Measurements from ENCODE around the gene ADAMTS15. TPM values are rescaled to one million over a fixed set of nuclear protein-coding genes. Genes with fewer than 3 reads are reported as not detected.

ADAMTS15 gene
- total RNA-seq, 3 donors from 2014 or later = 1.8 to 7.8 (median 3.5) TPM

DNA sequence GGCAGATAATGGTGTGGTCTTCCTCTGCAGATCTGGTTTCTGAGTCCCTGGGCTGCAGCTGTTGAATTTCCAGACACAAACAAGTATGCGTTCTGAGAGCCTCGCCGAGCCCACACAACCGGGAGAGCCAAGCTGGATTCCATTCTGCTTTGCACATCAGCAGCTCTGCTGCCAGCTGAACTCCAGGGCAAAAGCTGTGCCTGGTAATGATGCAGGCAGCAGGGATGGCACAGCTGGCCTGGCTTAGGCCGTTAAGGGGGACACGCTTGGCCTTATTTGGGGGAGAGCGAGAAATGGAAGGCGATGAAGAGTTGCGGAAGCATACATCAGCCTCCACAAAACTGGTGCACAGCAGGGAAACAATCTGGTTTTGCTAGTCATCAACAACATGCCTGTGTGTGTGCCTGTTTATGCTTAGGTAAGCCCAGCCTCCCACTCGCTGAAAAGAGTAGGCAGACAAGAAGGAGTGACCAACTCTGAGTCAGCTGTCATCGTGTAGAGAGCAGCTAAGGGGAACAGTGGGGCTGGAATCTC lies 45.1 kb upstream of the ADAMTS15 start:
- Histone ChIP-seq H3K9me3 (no peaks in the 10 kb centered on the region), H3K36me3 (ENCODE audit: low read depth) (no peaks in the 10 kb centered on the region), H3K4me1 (ENCODE audit: low read depth) (no peaks in the 10 kb centered on the region), H3K4me3 (no peak overlapping the region)
- ATAC-seq (peak; percentile 52), DNase-seq (no peak)
- TF ChIP-seq, protein P1, sequence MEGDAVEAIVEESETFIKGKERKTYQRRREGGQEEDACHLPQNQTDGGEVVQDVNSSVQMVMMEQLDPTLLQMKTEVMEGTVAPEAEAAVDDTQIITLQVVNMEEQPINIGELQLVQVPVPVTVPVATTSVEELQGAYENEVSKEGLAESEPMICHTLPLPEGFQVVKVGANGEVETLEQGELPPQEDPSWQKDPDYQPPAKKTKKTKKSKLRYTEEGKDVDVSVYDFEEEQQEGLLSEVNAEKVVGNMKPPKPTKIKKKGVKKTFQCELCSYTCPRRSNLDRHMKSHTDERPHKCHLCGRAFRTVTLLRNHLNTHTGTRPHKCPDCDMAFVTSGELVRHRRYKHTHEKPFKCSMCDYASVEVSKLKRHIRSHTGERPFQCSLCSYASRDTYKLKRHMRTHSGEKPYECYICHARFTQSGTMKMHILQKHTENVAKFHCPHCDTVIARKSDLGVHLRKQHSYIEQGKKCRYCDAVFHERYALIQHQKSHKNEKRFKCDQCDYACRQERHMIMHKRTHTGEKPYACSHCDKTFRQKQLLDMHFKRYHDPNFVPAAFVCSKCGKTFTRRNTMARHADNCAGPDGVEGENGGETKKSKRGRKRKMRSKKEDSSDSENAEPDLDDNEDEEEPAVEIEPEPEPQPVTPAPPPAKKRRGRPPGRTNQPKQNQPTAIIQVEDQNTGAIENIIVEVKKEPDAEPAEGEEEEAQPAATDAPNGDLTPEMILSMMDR (IDR thresholded peaks at IDR 0.05) = no peak
- intact Hi-C loops (cut with DNase I, micrococcal nuclease) = no loop called here

DNA sequence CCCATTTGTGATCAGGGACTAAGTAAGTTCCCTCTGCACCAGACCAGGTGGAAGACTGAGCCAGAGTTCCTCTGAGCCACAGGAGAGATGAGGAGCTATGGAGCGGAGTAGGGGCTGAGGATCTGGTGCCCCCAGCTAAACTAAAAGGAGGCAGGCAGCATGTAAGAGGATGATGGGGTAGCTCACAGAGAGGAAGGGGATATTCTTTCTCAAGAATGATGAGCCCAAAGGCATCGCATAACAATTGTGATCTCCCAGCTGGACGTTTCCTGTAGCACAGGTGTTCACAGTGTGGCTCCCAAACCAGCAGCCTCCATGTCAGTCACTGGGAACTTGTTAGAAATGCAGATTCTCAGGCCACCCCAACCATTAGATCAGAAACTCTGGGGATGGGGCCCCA lies 44.5 kb upstream of the ADAMTS15 start:
- no peak for ATAC-seq
- intact Hi-C loops (cut with DNase I, micrococcal nuclease) = no loop called here

DNA sequence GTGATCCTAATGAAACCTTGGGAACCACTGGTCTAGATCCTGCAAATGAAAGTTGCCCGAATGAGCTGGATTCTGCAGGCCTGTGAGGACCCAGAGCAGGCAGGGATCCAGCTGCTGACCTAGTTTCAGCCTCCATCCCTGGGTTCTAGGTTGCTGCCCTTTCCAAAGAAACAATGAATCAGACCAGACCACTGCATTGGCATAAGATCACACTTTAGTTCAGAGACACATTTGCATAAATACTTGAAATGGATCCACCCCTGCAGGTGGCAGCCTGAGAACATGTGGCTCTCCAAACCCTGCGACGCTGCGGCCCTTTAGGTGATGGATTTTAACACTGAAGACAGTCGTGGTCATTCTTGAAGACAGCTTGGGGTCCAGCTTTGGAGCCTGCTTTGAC lies 43.7 kb upstream of the ADAMTS15 start:
- Histone ChIP-seq H3K36me3 (ENCODE audit: low read depth) (no peaks in the 10 kb centered on the region), H3K9me3 (no peaks in the 10 kb centered on the region), H3K4me3 (no peak overlapping the region), H3K4me1 (ENCODE audit: low read depth) (no peaks in the 10 kb centered on the region)
- DNase-seq (no peak), ATAC-seq (no peak)
- intact Hi-C loops (cut with DNase I, micrococcal nuclease) = no loop called here
- TF ChIP-seq, protein P1 (IDR thresholded peaks at IDR 0.05) = no peak

More for the DNA sequence above, 44.5 kb upstream of the ADAMTS15 start:
- no peaks in the 10 kb centered on the region for H3K36me3 ChIP-seq (ENCODE audit: low read depth)
- H3K9me3 ChIP-seq = no peaks in the 10 kb centered on the region
- DNase-seq = no peak
- no peaks in the 10 kb centered on the region for H3K4me1 ChIP-seq (ENCODE audit: low read depth)
- no peak overlapping the region for H3K4me3 ChIP-seq
- TF ChIP-seq, protein P1 (IDR thresholded peaks at IDR 0.05) = no peak

DNA sequence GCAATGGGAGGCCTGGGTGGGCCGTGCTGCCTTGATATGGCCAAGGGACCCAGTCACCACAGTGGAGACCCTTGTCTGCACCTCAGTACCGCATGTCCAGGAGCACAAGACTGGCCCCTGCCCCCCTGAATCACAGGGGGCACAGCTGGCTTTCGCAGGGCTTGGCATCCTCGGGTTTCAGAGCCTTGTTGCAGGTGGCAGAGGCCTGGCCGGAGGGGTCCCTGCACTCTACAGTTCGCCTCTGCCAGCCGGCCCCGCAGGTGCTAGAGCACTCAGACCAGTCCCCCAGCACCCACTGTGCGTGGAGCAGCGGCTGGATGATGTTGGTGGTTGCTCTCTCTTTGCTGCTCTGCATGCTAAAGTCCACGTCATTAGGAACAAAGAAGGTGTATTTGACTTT lies 43.0 kb upstream of the ADAMTS15 start:
- DNase-seq (no peak), ATAC-seq (no peak)
- H3K9me3 ChIP-seq = no peaks in the 10 kb centered on the region
- H3K4me1 ChIP-seq (ENCODE audit: low read depth) = no peaks in the 10 kb centered on the region
- intact Hi-C loops (cut with DNase I, micrococcal nuclease) = no loop called here
- TF ChIP-seq, protein P1 (IDR thresholded peaks at IDR 0.05) = no peak
- no peak overlapping the region for H3K4me3 ChIP-seq
- no peaks in the 10 kb centered on the region for H3K36me3 ChIP-seq (ENCODE audit: low read depth)

DNA sequence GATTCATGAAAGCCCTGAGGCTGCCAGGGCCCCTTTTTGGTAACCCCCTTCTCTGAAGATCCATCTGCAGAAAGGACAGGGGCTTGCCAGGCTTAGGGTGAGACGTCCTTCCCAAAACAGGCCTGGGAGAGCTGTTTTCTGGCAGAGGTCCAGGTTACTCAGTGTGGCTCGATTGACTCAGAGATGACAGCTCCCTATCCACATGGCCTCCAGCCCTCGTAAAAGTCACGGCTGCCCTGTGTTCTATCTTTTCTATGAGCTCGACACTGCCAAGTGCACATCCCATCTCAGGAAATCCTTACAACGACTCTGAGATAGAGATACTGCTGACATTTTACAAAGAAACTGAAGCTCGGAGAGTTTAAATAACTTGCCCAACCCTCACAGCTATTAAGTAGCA lies 40.5 kb upstream of the ADAMTS15 start:
- Histone ChIP-seq H3K4me3 (no peak overlapping the region), H3K36me3 (ENCODE audit: low read depth) (no peaks in the 10 kb centered on the region), H3K4me1 (ENCODE audit: low read depth) (no peaks in the 10 kb centered on the region), H3K9me3 (no peaks in the 10 kb centered on the region)
- no peak for DNase-seq
- TF ChIP-seq, protein P1 (IDR thresholded peaks at IDR 0.05) = no peak
- peak; percentile 51 for ATAC-seq
- intact Hi-C loops (cut with DNase I, micrococcal nuclease) = no loop called here

DNA sequence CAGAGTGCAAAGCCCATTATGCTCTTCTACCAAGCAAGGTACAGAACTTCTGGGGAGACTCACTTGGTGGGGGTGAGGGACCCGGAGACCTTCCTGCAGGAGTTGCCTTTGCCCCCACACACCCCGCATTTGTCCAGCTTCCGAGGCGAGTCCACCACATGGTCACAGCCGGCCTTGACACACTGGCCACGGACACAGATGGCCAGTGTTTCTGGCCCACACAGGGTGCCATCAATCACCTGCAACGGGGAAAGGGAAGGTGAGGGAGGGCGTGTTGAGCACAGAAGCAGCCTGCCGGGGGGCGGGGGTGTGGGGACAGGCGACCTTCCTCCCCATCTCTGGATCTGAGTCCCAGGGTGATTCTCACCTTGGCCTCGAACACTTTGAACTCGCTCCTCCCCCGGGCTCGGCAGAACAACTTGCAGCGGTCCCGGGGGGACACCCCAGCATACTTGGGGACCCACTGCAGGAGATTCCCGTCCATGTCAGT lies 40.0 kb upstream of the ADAMTS15 start:
- no peaks in the 10 kb centered on the region for H3K36me3 ChIP-seq (ENCODE audit: low read depth)
- H3K9me3 ChIP-seq = no peaks in the 10 kb centered on the region
- H3K4me3 ChIP-seq = no peak overlapping the region
- no peaks in the 10 kb centered on the region for H3K4me1 ChIP-seq (ENCODE audit: low read depth)
- DNase-seq (no peak), ATAC-seq (no peak)
- intact Hi-C loops (cut with DNase I, micrococcal nuclease) = no loop called here
- TF ChIP-seq, protein P1 (IDR thresholded peaks at IDR 0.05) = no peak

All from mucosa of descending colon (tissue), 3 donors.